NCI-H1092 (cell line): Measurements from ENCODE around the gene ACADS.

Source experiments
- DNase-seq: peaks from one replicate; lab custom pipeline; 2025; lab: John Stamatoyannopoulos, UW

ACADS gene, protein sequence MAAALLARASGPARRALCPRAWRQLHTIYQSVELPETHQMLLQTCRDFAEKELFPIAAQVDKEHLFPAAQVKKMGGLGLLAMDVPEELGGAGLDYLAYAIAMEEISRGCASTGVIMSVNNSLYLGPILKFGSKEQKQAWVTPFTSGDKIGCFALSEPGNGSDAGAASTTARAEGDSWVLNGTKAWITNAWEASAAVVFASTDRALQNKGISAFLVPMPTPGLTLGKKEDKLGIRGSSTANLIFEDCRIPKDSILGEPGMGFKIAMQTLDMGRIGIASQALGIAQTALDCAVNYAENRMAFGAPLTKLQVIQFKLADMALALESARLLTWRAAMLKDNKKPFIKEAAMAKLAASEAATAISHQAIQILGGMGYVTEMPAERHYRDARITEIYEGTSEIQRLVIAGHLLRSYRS

GRCh38 chr12:120725659-120726509 lies at the start of gene ACADS:
Gene ACADS, plus strand, starts transcription at chr12:120725826. Its CDS starts 60 bp downstream, at chr12:120725886.
- DNase-seq = peak; percentile 61

DNA sequence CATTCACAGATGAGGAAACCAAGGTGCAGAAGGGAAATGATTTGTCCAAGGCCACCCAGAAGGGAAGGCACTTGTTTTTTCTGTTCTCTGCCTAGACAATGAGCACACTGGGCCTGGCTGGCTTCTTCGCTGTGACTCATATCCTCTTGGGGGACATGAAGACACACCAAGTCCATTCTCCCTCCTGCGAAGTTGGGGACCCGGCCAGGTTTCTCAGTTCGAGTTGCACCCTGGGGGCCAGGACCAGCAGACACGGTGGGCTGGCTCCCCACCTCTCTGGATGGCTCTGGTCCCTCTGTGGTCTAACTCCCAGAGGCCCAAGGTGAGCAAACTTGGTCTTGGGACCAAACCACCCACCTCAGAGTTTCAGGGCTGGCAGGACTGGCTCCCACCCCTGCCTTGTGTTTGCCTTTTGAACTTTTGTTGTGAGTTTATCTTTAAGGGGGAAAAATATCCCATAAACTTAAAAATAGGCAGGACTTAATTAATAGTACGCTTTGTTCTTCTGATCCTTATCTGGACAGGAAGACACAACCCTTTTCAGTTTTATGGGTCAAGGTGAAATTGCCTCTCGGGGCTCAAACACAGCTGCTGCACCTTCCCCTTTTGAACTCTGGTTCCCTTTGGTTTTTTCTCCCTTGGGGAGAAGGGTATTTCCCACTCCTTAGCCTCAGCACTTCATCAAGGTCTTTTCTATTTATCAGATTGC lies 47.7 kb upstream of the ACADS start:
- DNase-seq = no peak

DNA sequence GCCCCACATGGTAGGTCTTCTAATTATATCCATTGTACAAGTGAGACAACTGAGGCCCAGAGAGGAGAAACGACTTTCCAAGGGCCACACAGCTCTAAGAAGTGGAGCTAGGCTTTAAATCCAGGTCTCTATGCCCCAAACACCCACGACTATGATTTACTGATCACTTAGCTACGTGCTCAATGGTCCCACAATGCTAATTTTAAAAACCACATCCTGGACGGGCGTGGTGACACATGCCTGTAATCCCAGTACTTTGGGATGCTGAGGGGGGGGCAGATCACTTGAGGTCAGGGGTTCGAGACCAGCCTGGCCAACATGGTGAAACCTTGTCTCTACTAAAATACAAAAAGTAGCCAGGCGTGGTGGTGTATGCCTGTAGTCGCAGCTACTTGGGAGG lies 47.1 kb upstream of the ACADS start:
- no peak for DNase-seq

DNA sequence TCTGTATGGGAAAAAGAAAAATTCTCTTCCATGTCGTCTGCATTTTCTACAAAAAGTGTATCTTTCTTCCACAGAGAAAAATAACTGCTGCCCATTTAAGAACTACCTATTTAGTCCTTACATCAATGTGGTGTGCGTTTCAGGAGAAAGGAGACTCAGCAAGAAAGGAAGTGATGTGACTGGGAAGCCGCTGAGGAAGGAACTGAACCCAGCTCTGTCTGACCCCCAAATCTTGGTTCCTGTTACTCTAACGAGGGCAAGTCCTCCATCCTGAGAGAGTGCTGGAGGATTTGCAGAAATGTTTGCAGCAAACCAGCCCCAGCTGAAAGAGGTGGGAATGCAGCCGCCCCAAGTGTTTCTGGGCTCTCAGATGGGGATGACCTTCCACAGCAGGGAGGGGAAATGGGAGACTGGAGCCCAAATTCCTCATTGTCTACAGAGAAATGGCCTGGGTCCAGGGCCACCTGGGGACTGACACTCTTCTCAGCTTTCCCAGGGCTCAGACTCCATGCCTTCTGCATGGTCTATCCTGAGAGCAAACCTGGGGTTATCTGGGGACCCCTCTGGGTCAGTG lies 45.4 kb upstream of the ACADS start:
- no peak for DNase-seq

DNA sequence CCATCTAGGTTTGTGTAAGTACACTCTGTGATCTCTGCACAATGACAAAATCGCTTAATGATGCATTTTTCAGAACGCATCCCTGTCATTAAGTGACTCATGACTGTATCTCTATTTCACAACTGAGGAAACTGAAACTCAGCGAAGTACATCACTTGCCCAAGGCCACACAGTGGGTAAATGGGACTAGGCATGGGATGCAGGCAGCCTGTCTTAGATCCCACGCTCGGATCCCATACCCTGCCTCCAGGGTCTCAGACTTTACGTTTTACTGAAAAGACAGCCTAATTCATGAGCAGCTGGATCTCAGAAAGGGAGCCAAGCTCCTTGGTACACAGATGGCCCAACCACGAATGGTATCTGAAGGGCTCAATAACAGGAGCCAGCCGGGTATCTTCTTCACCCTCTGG lies 41.1 kb upstream of the ACADS start:
- DNase-seq = no peak

DNA sequence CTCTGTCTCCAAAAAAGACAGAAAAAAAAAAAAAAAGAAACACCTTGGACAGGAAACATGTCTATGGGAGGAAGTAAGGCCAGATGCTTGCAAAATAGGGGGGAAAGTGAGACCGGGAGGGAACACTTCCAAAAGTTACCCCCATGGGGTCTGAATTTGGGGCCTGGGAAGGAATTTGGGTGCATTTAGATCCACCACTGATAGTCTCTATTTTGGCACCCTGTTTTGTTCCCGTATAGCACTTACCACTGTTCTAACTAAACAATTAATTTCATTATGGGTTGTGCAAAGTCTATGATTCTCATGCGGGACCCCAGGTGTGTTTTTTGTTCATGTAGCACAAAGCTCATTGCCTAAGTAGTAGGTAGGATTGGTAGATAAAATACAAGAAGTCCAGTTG lies 40.1 kb upstream of the ACADS start:
- DNase-seq = no peak

- peak; percentile 95 for DNase-seq
These were observed 39.4 kb upstream of the ACADS start for GRCh38 chr12:120686151-120686689.

GRCh38 chr12:120686690-120687577 lies 38.7 kb upstream of the ACADS start, which contains the start of gene MLEC:
Gene MLEC, plus strand, starts transcription at chr12:120687149. Its CDS starts 148 bp downstream, at chr12:120687297.
- DNase-seq = peak; percentile 95

GRCh38 chr12:120687578-120688289 lies 37.9 kb upstream of the ACADS start:
- DNase-seq = no peak

DNA sequence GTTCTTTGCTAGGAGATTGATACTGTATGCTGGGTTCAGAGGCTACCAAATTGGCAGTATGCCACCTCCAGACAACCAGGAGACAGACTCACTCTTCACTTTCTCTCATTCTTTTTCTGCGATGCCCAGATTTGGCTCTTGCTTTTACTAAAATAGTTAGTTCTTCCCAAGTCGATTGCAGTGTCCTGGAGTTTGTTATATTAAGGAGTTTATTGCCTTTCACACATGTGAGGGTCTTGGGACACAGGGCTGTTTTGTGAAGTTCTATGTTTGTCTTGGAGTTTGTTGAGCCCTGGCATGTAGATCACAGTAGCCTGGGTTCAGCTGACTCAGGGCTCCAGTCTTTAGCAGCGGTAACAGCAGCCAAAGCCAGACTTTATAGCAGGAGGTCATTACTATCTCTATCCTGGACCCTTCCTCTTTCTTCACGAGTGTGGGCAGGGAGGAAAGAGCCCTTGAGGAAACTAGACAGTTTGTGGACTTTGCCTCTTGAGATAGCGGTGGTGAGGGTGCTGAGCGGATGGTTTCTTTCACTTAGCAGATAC lies 37.0 kb upstream of the ACADS start:
- DNase-seq = no peak

- no peak for DNase-seq
These were observed 36.1 kb upstream of the ACADS start for GRCh38 chr12:120689397-120690082.

DNA sequence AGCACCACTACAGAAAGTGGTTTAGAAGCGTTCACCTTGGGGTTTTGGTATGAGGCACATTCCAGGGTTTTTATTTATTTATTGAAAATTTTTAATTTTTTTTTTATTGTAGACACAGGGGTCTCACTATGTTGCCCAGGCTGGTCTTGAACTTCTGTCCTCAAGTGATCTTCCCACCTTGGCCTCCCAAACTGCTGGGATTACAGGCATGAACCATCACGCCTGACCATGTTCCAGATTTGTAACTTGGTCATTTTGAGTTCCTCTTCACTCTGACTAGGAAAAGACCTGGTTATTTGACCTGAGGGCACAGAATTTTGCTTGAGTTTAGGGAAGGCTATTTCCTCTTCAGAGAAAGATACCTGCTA lies 35.6 kb upstream of the ACADS start:
- DNase-seq = no peak

- DNase-seq = no peak
These were observed 34.6 kb upstream of the ACADS start for GRCh38 chr12:120690978-120691377.

GRCh38 chr12:120692524-120693033 lies 33.0 kb upstream of the ACADS start:
- no peak for DNase-seq

DNA sequence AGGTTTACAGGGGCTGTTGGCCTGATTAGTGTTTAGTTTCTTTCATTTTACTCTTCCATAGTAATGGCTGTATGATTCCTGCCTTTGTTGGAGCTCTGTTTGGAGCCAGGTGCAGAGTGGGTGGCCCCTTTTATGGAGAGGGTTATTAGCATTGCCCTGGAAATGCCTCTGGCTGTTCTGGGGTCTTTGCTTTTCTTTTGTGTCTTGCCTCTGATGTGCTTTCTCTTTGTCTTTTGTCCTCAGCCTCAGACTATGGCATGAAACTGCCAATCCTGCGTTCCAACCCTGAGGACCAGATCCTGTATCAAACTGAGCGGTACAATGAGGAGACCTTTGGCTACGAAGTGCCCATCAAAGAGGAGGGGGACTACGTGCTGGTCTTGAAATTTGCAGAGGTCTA lies 31.8 kb upstream of the ACADS start:
- no peak for DNase-seq

DNA sequence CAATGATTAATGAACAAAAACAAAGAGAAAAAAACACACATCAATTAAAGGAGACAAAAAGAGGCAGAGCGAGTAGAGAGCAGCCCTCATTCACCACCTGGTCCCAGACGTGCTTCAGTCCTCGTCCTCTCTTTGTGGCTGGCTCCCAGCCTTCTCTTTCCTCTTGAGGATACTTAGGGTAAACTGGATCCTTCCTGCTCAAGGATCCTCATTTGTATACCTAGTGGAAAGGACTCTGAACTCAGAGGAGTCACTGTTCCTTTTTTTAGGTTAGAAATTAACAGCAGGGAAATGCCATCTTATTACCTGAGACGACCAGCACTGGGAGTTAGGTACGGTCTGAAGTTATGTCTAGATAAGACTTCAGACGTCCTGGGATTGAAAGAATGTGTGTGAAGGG lies 29.0 kb upstream of the ACADS start:
- no peak for DNase-seq

GRCh38 chr12:120697344-120697743 lies 28.3 kb upstream of the ACADS start:
- DNase-seq = no peak

- no peak for DNase-seq
These were observed 27.0 kb upstream of the ACADS start for GRCh38 chr12:120698665-120699064.

- no peak for DNase-seq
These were observed 26.1 kb upstream of the ACADS start for GRCh38 chr12:120699553-120699952.
